Activated CD8-positive, alpha-beta memory T cell treated with anti-CD3 and anti-CD28 coated beads, Interleukin-2, amount 50 U/mL, for 1 hour (primary cell): Measurements from ENCODE around the gene HOXA9.

Experiments used
- DNase-seq: peaks from one replicate; pipeline ENCODE4 v3.0.0-alpha.2; 2020; ENCODE audit errors: extremely low read depth

The HOXA9 gene

GRCh38 chr7:27200761-27201579 lies 35.6 kb upstream of the HOXA9 start:
- no peak for DNase-seq

DNA sequence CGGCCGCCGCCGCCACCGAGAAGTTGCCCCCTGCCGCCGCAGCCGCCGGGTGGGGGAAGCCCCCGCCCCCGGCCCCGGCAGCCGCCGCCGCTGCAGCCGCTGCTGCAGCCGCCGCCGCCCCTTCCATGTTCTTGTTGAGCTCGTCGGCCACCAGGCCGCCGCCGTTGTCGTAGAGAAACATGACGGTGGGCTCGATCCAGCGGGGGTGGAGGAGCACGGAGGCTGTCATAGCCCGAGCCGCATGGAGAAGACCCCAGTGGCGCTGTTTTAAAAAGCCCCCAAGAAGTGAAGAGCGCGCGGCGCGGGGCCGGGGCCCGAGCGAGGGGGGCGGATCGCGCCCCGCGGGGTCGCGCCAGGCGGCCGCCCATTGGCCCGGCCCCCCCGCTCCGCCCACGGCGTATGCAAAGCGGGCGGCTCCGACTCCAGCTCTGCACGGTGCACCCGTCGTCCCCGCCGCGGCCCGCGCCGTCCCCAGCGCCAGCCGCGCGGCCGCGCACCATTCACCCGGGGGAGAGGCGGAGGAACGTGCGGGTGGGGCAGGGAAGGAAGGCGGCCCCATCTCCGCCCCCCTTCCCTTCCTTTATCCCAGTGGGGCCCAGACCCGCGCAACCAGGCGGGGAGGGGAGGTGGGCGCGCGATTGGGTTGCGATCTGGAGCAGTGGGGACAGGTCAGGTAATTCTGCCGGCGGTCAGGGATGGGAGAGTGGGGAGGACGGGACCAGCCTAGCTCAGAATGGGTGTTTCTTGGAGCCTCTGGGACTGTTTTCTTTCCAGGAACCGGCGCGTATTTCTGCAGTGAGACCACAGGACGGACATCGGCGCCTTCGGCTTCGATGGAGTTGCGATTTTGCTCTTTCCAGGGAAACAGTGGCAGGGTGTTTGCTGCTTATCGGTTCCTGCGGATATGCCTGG lies 34.8 kb upstream of the HOXA9 start, which contains the start of gene HOXA13:
TSS of gene HOXA13 (minus strand) at position 243 of the 912 bp plus-strand sequence. CDS start at position 229, 14 bp downstream.
- DNase-seq: no peak

- DNase-seq: no peak
Observed at GRCh38 chr7:27198871-27199801, 33.8 kb upstream of the HOXA9 start.

DNA sequence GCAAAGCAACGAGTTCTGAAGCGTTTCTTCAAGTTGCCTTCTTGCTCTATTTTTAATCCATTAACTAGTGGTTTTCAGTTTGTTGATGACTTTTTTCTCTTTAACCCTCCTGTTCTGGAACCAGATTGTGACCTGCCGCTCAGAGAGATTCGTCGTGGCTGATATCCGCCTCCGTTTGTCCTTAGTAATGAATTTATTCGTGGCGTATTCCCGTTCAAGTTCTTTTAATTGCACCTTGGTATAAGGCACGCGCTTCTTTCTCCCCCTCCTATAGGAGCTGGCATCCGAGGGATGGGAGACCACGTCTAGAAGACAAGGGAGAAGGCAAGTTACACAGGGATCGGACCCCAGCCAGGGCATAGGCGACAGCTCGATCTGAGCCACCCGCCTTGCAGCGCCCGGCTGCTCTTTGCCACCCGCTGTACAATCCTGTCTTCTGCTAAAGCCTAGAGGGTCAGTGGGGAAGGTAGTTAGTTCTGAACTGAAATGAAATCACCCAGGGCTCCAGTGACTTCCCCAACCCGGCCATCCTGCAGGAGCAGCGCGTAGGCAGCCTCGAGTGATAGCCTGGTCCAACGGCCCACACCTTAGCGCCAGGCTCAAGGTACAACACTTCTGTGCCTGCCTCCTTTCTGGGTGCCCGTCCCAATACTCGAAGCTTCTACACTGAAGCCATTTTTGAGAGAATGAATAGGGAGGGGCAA lies 33.0 kb upstream of the HOXA9 start:
- no peak for DNase-seq

DNA sequence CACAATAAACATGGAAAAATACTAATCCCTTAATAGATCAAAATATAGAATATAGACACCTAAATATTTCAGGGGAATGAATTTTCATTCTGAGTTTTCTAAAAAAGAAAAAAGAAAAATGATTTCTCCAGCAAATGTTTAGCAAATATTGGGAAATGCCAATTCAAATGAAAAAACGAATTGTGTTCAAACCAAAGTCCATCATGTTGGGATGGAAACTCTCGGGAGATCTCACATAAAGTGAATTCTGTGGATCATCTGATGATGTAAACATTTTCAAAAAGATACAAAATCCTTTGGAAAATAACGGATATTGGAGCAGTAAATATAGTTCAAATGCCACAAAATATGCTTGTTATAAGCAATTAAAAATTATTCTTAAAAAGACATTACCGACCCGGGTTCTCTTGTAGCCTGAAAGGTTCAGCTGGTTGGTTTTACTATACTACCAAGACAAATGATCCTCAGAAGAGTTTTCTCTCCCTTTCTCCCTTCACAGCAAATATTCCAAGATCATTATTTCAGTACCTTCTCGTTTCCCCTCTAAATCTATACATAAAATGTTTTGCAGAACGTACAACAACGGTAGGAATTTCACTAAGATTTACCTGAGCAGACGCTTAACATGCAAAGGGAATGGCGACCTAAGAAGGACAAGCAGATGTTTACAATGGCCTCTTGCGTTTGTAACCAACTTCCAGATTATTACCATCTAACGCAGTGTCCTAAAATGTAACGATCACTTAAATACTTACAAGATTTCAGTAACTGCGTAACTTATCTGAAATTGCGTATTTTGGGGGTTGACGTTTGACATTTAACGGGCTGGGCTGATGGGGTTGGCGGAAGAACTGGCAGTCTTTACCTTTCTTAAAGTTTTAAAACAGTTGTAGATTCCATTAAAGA lies 32.1 kb upstream of the HOXA9 start:
- no peak for DNase-seq

DNA sequence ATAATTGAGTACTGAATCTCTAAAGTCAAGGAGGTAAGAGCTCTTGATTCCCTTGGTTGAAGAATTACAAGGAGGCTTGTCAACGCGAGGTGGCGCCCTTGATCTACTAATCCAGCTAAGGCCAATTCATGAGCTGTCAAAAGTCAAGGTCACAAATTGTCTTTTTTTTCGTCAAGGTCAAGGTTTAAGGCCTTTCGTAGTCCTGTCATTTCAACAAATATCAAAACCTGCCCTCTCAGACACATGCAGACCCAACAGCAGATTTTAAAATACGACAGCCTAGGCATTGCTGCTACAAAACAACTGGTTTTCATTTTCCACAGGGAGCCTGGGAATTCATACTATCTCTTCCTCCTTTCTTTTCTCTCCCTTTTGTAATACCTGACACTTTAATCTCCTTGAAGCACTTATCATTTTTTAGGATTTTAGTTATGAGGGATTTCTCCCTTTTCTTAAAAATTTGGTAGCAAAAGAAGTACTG lies 31.0 kb upstream of the HOXA9 start:
- peak; percentile 67 for DNase-seq

DNA sequence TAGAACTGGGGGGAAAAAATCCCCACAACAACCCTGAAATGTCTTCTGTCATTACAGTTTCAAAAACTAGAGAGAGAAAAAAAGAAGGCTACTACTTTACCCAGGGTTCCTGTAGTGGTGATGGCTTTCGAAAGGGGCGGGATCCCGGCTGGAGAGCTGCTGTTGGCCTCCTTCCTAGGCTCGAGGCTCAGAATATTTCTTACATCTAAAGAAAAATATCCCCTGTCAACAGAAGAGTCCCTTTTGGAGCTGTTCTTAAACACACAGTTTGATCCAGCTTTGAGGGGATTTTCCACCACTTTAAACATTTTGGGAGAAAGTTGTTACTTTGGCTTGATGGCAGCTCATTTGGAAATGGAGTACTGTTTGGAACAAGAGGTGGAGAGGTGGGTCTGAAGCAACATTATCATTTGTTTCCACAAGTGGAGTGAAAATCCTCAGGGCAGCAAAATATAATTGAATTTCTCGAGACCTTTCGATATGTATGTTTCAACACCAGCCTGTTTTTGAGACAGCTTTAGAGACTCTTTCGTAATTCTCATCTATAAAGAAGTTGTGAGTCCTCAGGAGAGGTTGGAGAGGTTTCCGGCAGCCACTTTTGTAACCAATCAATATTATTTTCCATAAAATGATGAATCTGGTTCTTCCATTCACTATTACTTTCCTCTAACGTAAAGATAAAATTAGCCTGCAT lies 29.5 kb upstream of the HOXA9 start:
- no peak for DNase-seq

GRCh38 chr7:27194002-27194352 lies 28.6 kb upstream of the HOXA9 start:
- DNase-seq: no peak

- no peak for DNase-seq
Observed at GRCh38 chr7:27193335-27194001, 28.1 kb upstream of the HOXA9 start.

DNA sequence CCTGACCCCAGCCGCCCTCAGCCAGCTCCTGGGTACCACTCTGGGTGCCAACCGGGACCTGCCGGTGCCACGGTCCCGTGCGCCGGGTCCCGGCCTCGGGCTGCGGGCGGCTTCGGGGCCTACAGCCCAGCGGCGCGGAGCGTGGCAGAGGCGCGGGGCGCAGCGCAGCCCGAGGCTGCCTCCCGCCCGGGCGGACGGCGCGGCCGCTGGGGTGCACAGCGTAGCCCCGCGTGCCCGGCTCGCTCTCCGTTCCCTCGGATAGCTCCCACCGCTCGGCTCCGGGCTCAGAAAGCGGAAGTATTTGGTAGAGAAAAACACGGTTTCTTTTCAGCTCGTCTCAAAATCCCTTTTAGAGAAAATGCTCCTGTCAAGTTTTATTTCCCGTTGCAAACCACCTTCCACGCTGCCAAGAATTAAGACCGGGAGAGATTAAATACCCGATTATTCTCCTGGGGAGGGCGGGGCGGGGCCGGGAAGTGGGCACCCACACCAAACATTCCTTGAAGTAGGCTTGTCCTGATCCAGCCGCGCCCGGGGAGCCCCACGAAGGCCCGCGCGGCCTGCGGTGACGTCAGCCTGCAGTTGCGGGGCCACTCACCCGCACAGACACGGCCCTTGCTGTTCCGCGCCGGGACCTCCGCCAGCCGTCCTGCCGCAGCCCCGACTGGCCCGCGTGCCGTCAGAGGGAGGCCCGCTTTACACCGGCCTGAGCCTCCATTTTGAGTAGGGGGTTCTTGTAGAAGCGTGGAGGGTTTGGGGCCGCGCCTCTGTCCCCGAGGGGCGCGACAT lies 27.4 kb upstream of the HOXA9 start:
- DNase-seq: no peak

- no peak for DNase-seq
Observed at GRCh38 chr7:27191833-27192545, 26.7 kb upstream of the HOXA9 start.

- no peak for DNase-seq
Observed at GRCh38 chr7:27191161-27191731, 25.9 kb upstream of the HOXA9 start.

DNA sequence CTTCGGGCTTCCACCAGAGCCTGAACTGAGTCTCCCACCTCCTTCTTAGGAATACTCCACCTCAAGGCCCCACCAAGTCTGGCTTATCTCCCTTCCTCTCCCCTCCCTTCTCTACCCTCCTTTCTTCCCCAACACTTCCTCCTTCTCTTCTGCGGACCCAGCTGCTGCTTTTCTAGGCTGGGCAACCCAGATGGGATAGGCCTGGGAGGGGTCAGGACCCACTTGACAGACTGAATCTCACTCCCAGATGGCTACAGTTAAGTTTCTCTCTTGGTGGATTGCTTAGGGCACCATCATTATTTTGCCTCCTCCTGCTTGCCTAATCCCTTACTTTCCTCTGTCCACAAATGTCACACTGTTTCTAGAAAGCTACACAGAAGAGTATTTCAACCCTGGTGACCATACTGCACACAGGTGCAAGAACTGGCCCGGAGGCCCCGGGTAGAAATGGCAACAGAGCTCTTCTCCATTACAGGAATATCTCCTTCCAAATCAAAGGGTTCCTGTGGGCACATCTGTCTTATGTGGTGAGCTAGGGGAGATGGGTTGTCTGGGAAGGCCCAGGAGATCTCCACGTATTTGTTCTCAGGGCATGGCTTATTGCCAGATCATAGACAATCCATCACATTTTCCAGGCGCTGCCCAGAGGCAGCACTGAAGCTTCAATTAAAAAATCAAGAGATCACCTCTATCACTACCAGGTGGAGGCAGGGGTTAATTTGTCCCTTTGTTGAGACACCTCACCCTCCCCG lies 24.8 kb upstream of the HOXA9 start:
- DNase-seq: no peak

- DNase-seq: no peak
Observed at GRCh38 chr7:27189295-27189996, 24.1 kb upstream of the HOXA9 start.
